OCI-LY1 (cell line): Measurements from ENCODE around the gene KAT2B.

ENCODE experiments used
- EZH2 ChIP-seq: fragments of 200-600 bp; sonication (generic), shearing (Covaris generic); IDR thresholded peaks from 2 replicates; pipeline ENCODE4 v1.8.0; 2017; ENCODE audit warnings: borderline replicate concordance, mixed run types, mild to moderate bottlenecking, antibody characterized with exemption, low read length, moderate library complexity, mixed read lengths
- TF ChIP-seq, protein P1 (sequence below): fragments of 200-600 bp; sonication (generic), shearing (Covaris generic); IDR thresholded peaks from 2 replicates; pipeline ENCODE4 v1.5.1; 2017; ENCODE audit warnings: mild to moderate bottlenecking, antibody characterized with exemption, low read length, moderate library complexity, mixed read lengths

- no peak for TF ChIP-seq EZH2
- TF ChIP-seq, protein P1, sequence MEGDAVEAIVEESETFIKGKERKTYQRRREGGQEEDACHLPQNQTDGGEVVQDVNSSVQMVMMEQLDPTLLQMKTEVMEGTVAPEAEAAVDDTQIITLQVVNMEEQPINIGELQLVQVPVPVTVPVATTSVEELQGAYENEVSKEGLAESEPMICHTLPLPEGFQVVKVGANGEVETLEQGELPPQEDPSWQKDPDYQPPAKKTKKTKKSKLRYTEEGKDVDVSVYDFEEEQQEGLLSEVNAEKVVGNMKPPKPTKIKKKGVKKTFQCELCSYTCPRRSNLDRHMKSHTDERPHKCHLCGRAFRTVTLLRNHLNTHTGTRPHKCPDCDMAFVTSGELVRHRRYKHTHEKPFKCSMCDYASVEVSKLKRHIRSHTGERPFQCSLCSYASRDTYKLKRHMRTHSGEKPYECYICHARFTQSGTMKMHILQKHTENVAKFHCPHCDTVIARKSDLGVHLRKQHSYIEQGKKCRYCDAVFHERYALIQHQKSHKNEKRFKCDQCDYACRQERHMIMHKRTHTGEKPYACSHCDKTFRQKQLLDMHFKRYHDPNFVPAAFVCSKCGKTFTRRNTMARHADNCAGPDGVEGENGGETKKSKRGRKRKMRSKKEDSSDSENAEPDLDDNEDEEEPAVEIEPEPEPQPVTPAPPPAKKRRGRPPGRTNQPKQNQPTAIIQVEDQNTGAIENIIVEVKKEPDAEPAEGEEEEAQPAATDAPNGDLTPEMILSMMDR: no peak
Measured at GRCh38 chr3:20125897-20126296, 85.7 kb downstream of the KAT2B start.
